NCI-H774 (cell line): ENCODE results near the gene CARD18.
"Not testable (repeated sequence)": the region's sequence is repeated elsewhere in the genome, so short reads cannot be mapped to it uniquely, and the experiment has no call there.

Source experiments
- DNase-seq: peaks from one replicate; lab custom pipeline; 2025; lab: John Stamatoyannopoulos, UW

Gene CARD18

DNA sequence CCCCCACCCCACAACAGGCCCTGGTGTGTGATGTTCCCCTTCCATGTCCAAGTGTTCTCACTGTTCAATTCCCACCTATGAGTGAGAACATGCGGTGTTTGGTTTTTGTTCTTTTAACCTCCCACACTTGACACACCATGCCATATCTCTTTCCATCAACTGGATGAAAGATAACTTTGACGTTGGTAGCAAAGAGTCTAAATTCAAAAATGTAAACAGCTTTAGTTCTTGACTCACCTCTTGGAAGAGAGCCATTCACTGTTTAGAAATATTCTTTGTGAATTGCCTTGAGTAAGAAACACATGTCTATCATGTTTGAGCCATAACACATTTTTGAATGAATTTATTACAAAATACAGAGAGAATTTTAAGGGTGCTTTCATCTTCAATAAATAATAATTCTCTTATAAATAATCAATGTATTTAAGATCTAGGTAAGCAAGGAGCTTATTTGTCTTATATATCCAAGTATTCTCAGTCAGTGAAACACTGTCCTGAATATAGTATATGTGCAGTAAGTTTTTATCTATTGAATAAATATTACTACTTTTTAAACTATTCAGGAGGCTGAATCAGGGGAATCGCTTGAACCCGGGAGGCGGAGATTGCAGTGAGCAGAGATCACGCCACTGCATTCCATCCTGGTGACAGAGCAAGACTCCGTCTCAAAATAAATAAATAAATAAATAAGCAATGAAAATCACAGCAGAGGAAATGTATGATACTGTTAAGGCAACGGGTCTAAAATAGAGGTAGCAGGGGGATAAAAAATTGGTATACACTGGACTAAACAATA is 6.7 kb downstream of the CARD18 start:
- DNase-seq = no peak

GRCh38 chr11:105130189-105130813 is 9.3 kb downstream of the CARD18 start:
- no peak for DNase-seq

DNA sequence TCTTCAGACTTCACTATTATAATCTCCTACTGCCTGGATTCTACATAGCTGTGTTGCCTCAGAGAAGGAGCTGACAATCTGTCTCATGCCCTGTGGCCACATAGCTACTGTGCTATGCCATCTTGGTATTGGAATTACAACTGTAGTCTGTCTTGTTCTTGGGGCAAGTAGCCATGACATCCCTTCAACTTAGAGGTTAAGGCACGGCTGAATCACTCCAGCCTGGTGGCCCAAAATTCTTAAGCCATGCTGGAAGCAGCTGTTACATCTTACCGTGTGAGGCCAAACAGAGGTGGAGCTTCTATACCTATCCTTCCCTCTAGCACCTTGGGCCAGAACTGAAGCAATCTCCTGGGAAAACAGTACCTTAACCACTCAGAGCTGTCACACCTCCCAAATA is 14.8 kb downstream of the CARD18 start:
- DNase-seq = no peak

DNA sequence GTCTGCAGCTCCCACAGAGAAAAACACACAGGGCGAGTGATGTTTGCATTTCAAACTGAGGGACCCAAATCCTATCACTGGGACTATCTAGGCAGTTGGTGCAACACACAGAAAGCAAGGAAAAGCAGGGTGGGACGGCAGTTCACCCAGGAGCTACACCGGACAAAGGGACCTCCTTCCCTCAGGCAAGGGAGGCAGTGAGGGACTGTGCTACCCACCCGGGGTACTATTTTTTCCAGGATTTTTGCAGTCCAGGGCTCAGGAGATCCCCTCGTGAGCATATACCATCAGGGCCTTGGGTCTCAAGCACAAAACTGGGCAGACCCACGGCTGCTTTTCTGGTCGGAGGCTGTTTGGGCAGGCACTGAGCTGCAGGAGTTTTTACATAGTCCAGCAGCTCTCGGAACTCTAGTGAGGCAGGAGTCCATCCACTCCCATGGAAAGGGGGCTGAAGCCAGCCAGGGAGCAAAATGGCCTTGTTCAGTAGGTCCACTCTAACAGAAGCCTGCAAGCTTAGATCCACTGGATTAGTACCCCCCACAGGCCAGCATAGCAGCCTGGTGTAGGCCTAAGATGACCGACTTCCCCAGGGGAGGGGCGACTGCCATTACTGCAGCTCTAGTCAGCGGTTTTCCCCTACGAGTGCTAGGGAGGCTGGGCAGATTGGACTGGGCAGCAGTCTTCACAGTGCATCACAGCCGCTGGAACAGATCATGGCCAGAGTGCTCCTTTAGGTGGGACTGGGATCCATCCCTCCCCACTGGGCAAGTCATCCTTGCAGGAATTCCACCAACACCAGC is 28.2 kb downstream of the CARD18 start:
- no peak for DNase-seq

GRCh38 chr11:105110688-105111030 is 28.9 kb downstream of the CARD18 start:
- no peak for DNase-seq

DNA sequence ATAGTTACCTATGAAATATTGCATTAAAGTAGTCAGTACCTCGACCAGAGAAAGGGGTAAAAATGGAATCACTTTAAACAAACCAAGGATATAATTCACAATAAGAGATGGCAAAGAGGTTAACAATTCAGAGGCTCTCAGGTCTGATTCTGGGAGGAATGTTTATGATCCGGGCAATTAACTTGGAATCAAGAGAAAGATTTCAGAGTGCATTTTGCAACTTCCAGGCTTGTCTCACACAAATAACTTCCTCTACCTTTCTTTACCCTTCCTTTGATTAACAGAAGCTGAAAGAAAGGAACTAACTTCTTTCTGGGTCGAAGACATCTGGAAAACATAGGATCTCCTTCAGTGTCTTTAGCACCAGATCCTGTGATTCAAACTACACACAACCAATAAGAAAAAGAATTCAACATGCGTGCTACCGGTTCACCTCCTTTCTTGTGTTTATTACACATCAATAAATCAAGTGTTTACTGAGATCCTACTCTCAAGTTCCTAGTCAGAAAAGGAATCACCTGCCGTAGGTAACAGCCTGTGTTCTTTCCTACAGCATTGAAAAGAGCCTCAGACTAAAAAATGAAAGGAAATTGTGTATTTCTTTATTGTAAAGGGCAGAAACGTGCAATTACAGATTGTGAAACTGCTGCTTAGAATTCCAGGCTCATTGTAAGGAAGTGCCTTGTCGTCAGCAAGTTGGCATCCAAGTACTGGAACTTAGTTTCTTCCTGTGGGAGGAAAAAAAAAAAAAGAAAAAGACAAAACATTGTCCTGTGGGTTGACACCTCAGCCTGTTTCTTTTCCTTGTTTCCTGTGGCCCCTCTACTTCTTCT is 29.5 kb downstream of the CARD18 start:
- no peak for DNase-seq

- no peak for DNase-seq
Observed at GRCh38 chr11:105109321-105109720, 30.2 kb downstream of the CARD18 start.

DNA sequence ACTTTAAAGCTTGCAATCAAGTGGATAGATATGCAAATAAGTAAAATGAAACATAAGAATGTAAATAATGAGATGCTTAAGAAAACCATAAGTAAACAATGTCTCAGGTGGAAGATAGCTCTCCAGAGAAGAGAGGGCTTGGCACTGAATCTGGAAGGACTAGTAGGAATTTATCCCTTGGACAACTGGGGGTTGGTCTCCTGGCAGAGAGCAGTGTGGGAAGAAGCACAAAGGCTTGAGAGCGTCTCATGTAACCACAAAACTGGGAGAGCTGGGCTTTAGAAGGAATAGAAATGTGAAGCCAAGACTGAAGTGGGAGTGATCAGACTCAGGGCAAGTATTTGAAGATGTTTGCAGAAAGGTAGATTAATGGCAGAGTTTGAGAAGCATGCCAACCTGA is 31.3 kb downstream of the CARD18 start:
- no peak for DNase-seq

GRCh38 chr11:105107226-105107825 is 32.2 kb downstream of the CARD18 start:
- DNase-seq = not testable (repeated sequence)

GRCh38 chr11:105106140-105106539 is 33.4 kb downstream of the CARD18 start:
- DNase-seq = no peak

DNA sequence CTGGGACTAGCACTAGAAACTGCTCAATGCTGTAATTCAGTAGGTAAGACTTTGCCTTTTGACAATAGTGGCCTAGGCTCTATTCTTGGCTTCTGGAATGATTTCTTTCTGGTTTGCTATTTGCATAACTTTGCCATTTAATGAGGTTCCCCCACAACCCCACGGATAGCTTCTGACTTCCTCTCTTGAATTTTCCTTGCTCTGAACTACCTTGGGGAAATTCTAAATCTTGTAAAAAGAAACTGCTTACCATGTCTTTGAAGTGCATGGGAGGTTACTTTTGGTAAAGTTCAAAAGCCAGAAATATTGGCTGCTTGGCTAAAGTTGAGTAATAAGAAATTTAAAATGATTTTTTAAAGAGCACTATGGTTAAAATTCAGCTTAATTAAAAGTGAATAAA is 35.3 kb downstream of the CARD18 start:
- DNase-seq = no peak

- DNase-seq = no peak
Observed at GRCh38 chr11:105103336-105103735, 36.2 kb downstream of the CARD18 start.

- DNase-seq = not testable (repeated sequence)
Observed at GRCh38 chr11:105102079-105102581, 37.4 kb downstream of the CARD18 start.

- DNase-seq = no peak
Observed at GRCh38 chr11:105100981-105101630, 38.5 kb downstream of the CARD18 start.

- DNase-seq = no peak
Observed at GRCh38 chr11:105100206-105100605, 39.4 kb downstream of the CARD18 start.

GRCh38 chr11:105099594-105099993 is 40.0 kb downstream of the CARD18 start:
- DNase-seq = not testable (repeated sequence)

DNA sequence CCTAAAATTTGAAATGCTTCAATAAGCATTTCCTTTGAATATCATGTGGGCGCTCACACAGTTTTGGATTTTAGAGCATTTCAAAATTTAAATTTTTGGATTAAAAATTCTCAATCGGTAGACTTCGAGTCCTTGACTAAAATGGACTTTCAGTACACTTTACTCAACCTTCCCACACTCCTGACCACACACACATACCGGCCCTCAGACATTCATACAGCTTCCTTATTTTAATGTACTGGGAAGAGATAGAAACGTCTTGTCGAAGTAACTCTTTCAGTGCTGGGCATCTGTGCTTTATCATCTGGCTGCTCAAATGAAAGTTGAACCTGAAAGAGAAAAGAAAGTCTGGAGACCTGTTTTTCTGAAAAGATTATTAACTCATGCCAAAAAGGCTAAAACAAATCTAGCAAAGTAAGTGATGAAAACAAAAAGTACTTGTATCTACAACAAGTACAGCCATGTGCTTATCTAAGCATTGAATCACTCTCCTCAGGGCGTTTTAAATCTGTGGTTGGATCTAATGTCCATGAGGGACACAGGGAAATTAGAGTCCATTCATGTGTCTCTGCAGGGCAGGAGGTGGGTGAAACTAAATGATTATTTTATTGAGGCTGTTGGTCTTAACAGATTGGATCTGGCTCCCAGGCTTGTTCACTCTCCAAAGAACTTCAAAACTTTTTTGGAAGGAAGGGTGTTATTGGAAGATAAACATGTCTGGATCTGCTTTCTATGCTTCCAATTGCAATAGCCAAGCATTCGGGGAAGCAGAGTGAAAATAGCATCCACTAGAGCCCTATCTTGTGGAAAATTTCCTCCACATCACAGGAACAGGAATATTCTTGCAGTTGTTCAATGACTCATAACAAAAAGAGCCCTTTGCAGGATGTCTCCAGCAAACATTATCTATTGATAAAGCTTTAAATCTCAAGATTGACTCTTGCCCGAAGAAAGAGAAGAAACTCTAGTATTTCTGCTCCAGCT is 47.0 kb downstream of the CARD18 start:
- DNase-seq = no peak
